ENCODE results near the gene FBXL19.
"Not testable (repeated sequence)": the region's sequence is repeated elsewhere in the genome, so short reads cannot be mapped to it uniquely, and the experiment has no call there.

FBXL19 gene

GRCh38 chr16:30934827-30935557, 11.6 kb downstream of the FBXL19 start:
- no peaks in the 10 kb centered on the region for H3K27me3 Mint-ChIP-seq
- H3K4me1 Mint-ChIP-seq (ENCODE audit: low read depth), result peaks cover 36% of the 10 kb centered on the region
- H3K36me3 Mint-ChIP-seq (ENCODE audit: low read depth), result peaks cover 51% of the 10 kb centered on the region
- peak overlapping the region; percentile 33 for H3K4me3 Mint-ChIP-seq
- intact Hi-C loops (cut with micrococcal nuclease), result loop anchor here (10.0 kb wide), 1 partner anchor 510 kb away; the partner anchor contains the start of gene ZNF843
- peak overlapping the region; percentile 77 for H3K27ac Mint-ChIP-seq
- H3K9me3 Mint-ChIP-seq, result no peaks in the 10 kb centered on the region

GRCh38 chr16:30937692-30938091, 14.3 kb downstream of the FBXL19 start:
- H3K27me3 Mint-ChIP-seq, result no peaks in the 10 kb centered on the region
- H3K27ac Mint-ChIP-seq, result peak overlapping the region; percentile 40
- intact Hi-C loops (cut with micrococcal nuclease), result loop anchor here (10.0 kb wide), 1 partner anchor 507 kb away; the partner anchor contains the start of gene ZNF843
- peaks cover 49% of the 10 kb centered on the region for H3K36me3 Mint-ChIP-seq (ENCODE audit: low read depth)
- no peaks in the 10 kb centered on the region for H3K9me3 Mint-ChIP-seq
- H3K4me1 Mint-ChIP-seq (ENCODE audit: low read depth), result peaks cover 52% of the 10 kb centered on the region
- H3K4me3 Mint-ChIP-seq, result peak overlapping the region; percentile 56

DNA sequence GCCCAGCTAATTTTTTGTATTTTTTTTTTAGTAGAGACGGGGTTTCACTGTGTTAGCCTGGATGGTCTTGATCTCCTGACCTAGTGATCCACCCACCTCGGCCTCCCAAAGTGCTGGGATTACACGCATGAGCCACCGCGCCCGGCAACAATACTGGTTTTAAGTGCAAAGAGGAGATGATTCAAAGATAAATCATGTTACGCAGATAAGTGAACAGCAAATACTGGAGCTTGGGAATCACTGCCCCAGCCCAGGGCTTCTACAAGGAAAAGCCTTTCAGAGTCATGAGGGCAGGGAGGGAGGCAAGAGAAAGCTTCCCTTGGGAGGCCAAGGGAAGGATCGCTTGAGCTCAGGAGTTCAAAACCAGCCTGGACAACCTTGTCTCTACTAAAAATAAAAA, 16.2 kb downstream of the FBXL19 start:
- H3K9me3 Mint-ChIP-seq, H3K4me3 Mint-ChIP-seq, H3K27me3 Mint-ChIP-seq, H3K27ac Mint-ChIP-seq: not testable (repeated sequence)
- intact Hi-C loops (cut with micrococcal nuclease), result loop anchor here (10.0 kb wide), 1 partner anchor 505 kb away; the partner anchor contains the start of gene ZNF843
- peaks cover 48% of the 10 kb centered on the region for H3K4me1 Mint-ChIP-seq (ENCODE audit: low read depth)
- peaks cover 56% of the 10 kb centered on the region for H3K36me3 Mint-ChIP-seq (ENCODE audit: low read depth)

- Mint-ChIP-seq H3K27ac (peak overlapping the region; percentile 53), H3K4me3 (no peak overlapping the region), H3K36me3 (ENCODE audit: low read depth) (peaks cover 66% of the 10 kb centered on the region), H3K4me1 (ENCODE audit: low read depth) (peaks cover 29% of the 10 kb centered on the region), H3K9me3 (no peaks in the 10 kb centered on the region), H3K27me3 (no peaks in the 10 kb centered on the region)
- intact Hi-C loops (cut with micrococcal nuclease), result no loop called here
Measured at GRCh38 chr16:30941600-30942425, 18.4 kb downstream of the FBXL19 start.

GRCh38 chr16:30942426-30942806, 19.0 kb downstream of the FBXL19 start:
- H3K27me3 Mint-ChIP-seq, result no peaks in the 10 kb centered on the region
- peaks cover 25% of the 10 kb centered on the region for H3K4me1 Mint-ChIP-seq (ENCODE audit: low read depth)
- intact Hi-C loops (cut with micrococcal nuclease), result no loop called here
- H3K4me3 Mint-ChIP-seq, result no peak overlapping the region
- peaks cover 67% of the 10 kb centered on the region for H3K36me3 Mint-ChIP-seq (ENCODE audit: low read depth)
- H3K9me3 Mint-ChIP-seq, result no peaks in the 10 kb centered on the region
- no peak overlapping the region for H3K27ac Mint-ChIP-seq

- no peaks in the 10 kb centered on the region for H3K27me3 Mint-ChIP-seq
- no peak overlapping the region for H3K27ac Mint-ChIP-seq
- peaks cover 70% of the 10 kb centered on the region for H3K36me3 Mint-ChIP-seq (ENCODE audit: low read depth)
- H3K4me1 Mint-ChIP-seq (ENCODE audit: low read depth), result peaks cover 16% of the 10 kb centered on the region
- intact Hi-C loops (cut with micrococcal nuclease), result no loop called here
- H3K9me3 Mint-ChIP-seq, result no peaks in the 10 kb centered on the region
- no peak overlapping the region for H3K4me3 Mint-ChIP-seq
Measured at GRCh38 chr16:30944352-30944751, 21.0 kb downstream of the FBXL19 start.

DNA sequence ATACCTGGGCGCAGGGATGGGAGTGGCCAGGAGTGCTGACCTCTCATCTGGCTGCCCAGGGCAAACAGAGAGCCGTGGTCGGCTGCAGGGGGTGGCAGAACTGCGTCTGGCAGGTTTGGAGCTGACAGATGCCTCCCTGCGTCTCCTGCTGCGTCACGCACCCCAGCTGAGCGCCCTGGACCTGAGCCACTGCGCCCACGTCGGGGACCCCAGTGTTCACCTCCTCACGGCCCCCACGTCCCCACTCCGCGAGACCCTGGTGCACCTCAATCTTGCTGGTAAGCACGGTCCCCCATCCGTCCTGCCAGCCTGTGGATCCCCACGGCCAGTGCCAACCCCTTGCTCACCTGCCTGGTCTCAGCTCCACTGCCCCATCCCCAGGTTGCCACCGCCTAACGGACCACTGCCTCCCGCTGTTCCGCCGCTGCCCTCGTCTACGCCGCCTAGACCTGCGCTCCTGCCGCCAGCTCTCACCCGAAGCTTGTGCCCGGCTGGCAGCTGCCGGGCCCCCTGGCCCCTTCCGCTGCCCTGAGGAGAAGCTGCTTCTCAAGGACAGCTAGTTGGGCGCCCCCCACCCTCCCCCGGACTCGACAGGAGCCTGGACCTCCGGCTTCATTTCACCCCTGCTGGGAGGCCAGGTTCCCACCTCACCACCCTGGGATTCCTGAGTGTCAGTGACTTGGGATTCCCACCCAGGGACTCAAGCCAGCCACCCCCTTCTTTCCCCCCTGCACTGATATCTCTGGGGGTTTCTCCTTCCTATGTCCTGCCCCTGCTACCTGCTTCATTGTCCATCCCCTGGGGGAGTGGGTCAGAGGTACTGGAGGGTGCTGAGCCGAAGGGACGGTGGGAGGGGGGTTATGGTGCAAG, 23.5 kb downstream of the FBXL19 start:
- H3K9me3 Mint-ChIP-seq, result no peaks in the 10 kb centered on the region
- no peak overlapping the region for H3K4me3 Mint-ChIP-seq
- H3K27ac Mint-ChIP-seq, result no peak overlapping the region

DNA sequence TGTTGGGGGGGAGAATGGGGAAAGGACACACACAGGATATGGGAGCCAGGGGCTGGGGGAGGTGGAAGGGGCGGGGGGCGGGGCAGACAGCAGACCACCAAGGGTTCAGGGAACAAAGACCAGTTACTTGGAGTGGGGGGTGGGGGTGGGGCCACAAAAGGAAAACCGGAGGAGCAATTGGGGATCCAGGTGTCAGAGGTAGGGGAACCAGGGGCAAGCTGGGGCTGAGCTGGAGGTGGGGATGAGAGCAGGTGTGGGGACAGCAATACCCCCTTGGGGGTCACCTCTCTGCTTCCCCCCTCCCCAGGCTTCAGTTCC, 24.1 kb downstream of the FBXL19 start:
- H3K27ac Mint-ChIP-seq, result no peak overlapping the region
- intact Hi-C loops (cut with micrococcal nuclease), result no loop called here
- no peaks in the 10 kb centered on the region for H3K9me3 Mint-ChIP-seq
- H3K4me3 Mint-ChIP-seq, result no peak overlapping the region
- no peaks in the 10 kb centered on the region for H3K27me3 Mint-ChIP-seq
- H3K36me3 Mint-ChIP-seq (ENCODE audit: low read depth), result peaks cover 79% of the 10 kb centered on the region
- H3K4me1 Mint-ChIP-seq (ENCODE audit: low read depth), result peaks cover 25% of the 10 kb centered on the region

More for the DNA sequence above, 23.5 kb downstream of the FBXL19 start:
- peaks cover 30% of the 10 kb centered on the region for H3K4me1 Mint-ChIP-seq (ENCODE audit: low read depth)
- peaks cover 78% of the 10 kb centered on the region for H3K36me3 Mint-ChIP-seq (ENCODE audit: low read depth)
- intact Hi-C loops (cut with micrococcal nuclease), result no loop called here
- no peaks in the 10 kb centered on the region for H3K27me3 Mint-ChIP-seq

GRCh38 chr16:30947859-30948666, 24.7 kb downstream of the FBXL19 start:
- H3K27ac Mint-ChIP-seq, result peak overlapping the region; percentile 92
- peak overlapping the region; percentile 98 for H3K4me3 Mint-ChIP-seq
- intact Hi-C loops (cut with micrococcal nuclease), result loop anchor here (2.0 kb wide), 1 partner anchor 25 kb away; the partner anchor contains the start of gene FBXL19
- H3K36me3 Mint-ChIP-seq (ENCODE audit: low read depth), result peaks cover 79% of the 10 kb centered on the region
- H3K27me3 Mint-ChIP-seq, result no peaks in the 10 kb centered on the region
- H3K9me3 Mint-ChIP-seq, result no peaks in the 10 kb centered on the region
- H3K4me1 Mint-ChIP-seq (ENCODE audit: low read depth), result peaks cover 27% of the 10 kb centered on the region

DNA sequence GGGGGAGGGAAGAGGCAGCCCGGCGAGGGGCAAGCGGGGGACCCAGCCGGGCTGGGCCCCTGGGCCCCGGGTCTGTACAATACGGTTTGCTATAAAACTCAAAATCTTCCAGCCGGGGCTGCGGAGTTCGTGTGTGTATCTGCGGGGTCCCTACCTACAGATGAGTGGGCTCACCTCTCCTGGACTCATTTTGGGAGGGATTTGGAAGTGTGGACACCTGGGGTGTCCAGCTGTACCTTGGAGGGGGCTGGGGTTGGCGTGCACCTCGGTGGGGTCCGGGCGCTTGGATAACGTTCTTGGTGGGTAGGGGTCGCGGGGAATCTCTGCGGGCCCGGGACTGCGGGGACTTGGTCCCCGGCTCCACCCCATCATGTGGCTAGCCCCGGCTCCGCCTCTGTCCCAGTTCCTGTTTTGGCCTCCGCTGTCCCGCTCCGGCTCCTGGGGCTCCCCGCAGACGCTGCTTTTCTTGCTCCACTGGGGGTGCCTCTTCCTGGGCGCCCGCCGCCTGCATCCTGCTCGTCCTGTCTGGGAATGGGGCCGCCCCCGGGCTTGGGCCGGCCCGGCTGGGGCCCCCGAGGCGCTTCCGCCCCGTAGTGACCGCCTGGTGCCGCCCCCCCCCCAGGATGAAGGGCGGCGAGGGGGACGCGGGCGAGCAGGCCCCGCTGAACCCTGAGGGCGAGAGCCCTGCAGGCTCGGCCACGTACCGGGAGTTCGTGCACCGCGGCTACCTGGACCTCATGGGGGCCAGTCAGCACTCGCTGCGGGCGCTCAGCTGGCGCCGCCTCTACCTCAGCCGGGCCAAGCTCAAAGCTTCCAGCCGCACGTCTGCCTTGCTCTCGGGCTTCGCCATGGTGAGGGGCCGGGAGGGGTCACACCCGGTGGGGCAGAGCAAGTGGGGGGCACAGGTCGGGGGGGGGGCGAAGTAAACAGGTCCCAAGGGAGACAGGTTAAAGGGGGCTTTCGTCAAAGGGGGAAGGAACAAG, 25.6 kb downstream of the FBXL19 start, which contains the start of gene ORAI3:
ORAI3 (plus strand) TSS at position 402 of the 983 bp plus-strand sequence; CDS start at position 624, 222 bp downstream.
- Mint-ChIP-seq H3K4me3 (peak within 1 kb of the TSS; percentile 98), H3K4me1 (ENCODE audit: low read depth) (peaks cover 36% of the 10 kb centered on the region)
- intact Hi-C loops (cut with micrococcal nuclease), result loop anchor here (2.0 kb wide), 1 partner anchor 26 kb away; the partner anchor contains the start of gene FBXL19

GRCh38 chr16:30949650-30950515, 26.5 kb downstream of the FBXL19 start:
- Mint-ChIP-seq H3K27ac (peak overlapping the region; percentile 92), H3K27me3 (no peaks in the 10 kb centered on the region), H3K4me1 (ENCODE audit: low read depth) (peaks cover 36% of the 10 kb centered on the region), H3K9me3 (no peaks in the 10 kb centered on the region), H3K36me3 (ENCODE audit: low read depth) (peaks cover 81% of the 10 kb centered on the region), H3K4me3 (peak overlapping the region; percentile 98)
- intact Hi-C loops (cut with micrococcal nuclease), result loop anchor here (2.0 to 10.0 kb wide), 2 partner anchors 27 to 145 kb away; partner anchors contain the start of genes FBXL19 and VKORC1

More for the DNA sequence above, 25.6 kb downstream of the FBXL19 start, which contains the start of gene ORAI3:
- no peaks in the 10 kb centered on the region for H3K27me3 Mint-ChIP-seq
- H3K27ac Mint-ChIP-seq, result peak within 1 kb of the TSS; percentile 92
- H3K9me3 Mint-ChIP-seq, result no peaks in the 10 kb centered on the region
- peaks cover 81% of the 10 kb centered on the region for H3K36me3 Mint-ChIP-seq (ENCODE audit: low read depth)

Data from dendritic cell treated with granulocyte-macrophage colony-stimulating factor and Interleukin-4, amounts not matched to agents 40 ng/mL and 50 ng/mL, for 4 days (primary cell).